Breast epithelium (tissue), 4 donors: Measurements from ENCODE around the gene SGSH. TPM values are rescaled to one million over a fixed set of nuclear protein-coding genes. Genes with fewer than 3 reads are reported as not detected.
A peak's percentile ranks its signal among the peaks of the same experiment; 100 is the strongest.

ENCODE experiments used
- DNase-seq, 2 donors: peaks; one replicate each; pipeline ENCODE4 v3.0.0-alpha.2; 2019; ENCODE audit warnings: low spot score in 2 of 2
- H3K27ac ChIP-seq, 2 donors: fragments of 200-600 bp; sonication (generic) in 1 of 2; one replicate each; pipeline ENCODE4 v1.5.1; 2016 to 2019; ENCODE audit warnings: mild to moderate bottlenecking in 1 of 2
- H3K27me3 ChIP-seq, 2 donors: fragments of 200-600 bp; sonication (generic) in 1 of 2; one replicate each; pipeline versions ENCODE4 v1.5.1 to v1.6.0; 2017 to 2019; ENCODE audit warnings: control low read depth in 1 of 2, mild to moderate bottlenecking in 1 of 2
- H3K36me3 ChIP-seq: fragments of 200-600 bp; one replicate; pipeline ENCODE4 v1.5.1; 2019
- H3K4me1 ChIP-seq, 2 donors: fragments of 200-600 bp; sonication (generic); one replicate each; pipeline ENCODE4 v1.5.1; 2016 to 2019; ENCODE audit warnings: control low read depth in 1 of 2
- H3K4me3 ChIP-seq, 3 donors: fragments of 200-600 bp; sonication (generic); 1 replicate in 2 of 3; 2 replicates in 1 of 3; pipeline ENCODE4 v1.5.1; 2016 to 2019; ENCODE audit warnings: mild to moderate bottlenecking in 3 of 3, moderate library complexity in 2 of 3
- H3K9me3 ChIP-seq, 2 donors: fragments of 200-600 bp; sonication (generic) in 1 of 2; one replicate each; pipeline ENCODE4 v1.5.1; 2016 to 2019; ENCODE audit warnings: control low read depth in 1 of 2
- POLR2A ChIP-seq: fragments of 450-650 bp; IDR thresholded peaks from one replicate; pipeline ENCODE4 v1.6.1; 2016; ENCODE audit warnings: antibody characterized with exemption, mild to moderate bottlenecking, moderate library complexity
- POLR2AphosphoS5 ChIP-seq, 3 donors: sonication (generic); formaldehyde crosslinking; IDR thresholded peaks; one replicate each; pipeline ENCODE4 v1.6.1; 2017; ENCODE audit warnings: antibody characterized with exemption in 3 of 3
- intact Hi-C: fragments of 100-400 bp; cut with DNase I; formaldehyde crosslinking; loops from one replicate; pipeline ENCODE4 v1.15.1; 2023; ENCODE audit warnings: low total_unique reads
- total RNA-seq, 3 donors: library from RNA; depleted of rRNA; stranded (reverse); fragments of >200 nt; gene quantifications; one replicate each; pipeline ENCODE4 v1.1.0, GENCODE V29; 2016
- TF ChIP-seq, protein P1 (sequence below), 3 donors: fragments of 450-650 bp; IDR thresholded peaks; one replicate each; pipeline ENCODE4 v1.5.1; 2016 to 2017; ENCODE audit warnings: antibody characterized with exemption in 3 of 3, mild to moderate bottlenecking in 3 of 3, moderate library complexity in 3 of 3

Gene SGSH
- total RNA-seq, 3 donors from 2014 or later: 28.3 to 38.1 (median 32.1) TPM

DNA sequence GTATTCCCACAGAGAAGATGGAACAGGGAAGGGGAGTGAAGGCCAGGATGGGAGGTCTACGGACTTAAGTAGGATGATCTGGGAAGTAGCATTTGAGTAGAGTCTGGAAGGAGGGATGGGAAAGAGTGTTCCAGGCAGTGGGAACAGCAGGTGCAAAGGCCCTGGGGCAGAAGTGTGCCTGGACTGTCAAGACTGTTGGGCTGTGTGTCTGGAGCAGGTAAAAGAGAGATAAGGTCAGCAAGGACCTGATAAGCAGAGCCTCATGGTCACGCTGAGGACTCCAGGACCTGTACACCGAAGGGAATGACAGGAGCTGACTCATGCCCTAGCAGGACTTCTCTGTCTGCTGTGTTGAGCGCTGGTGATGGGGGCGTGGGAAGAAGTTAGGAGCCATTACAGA is 51.0 kb downstream of the SGSH start:
- H3K4me3 ChIP-seq: no peak overlapping the region
- H3K27me3 ChIP-seq: no peaks in the 10 kb centered on the region
- intact Hi-C loops: no loop called here
- H3K36me3 ChIP-seq: no peaks in the 10 kb centered on the region
- peak overlapping the region; percentile 81 to 89 for H3K27ac ChIP-seq
- no peaks in the 10 kb centered on the region for H3K9me3 ChIP-seq
- TF ChIP-seq, protein P1, sequence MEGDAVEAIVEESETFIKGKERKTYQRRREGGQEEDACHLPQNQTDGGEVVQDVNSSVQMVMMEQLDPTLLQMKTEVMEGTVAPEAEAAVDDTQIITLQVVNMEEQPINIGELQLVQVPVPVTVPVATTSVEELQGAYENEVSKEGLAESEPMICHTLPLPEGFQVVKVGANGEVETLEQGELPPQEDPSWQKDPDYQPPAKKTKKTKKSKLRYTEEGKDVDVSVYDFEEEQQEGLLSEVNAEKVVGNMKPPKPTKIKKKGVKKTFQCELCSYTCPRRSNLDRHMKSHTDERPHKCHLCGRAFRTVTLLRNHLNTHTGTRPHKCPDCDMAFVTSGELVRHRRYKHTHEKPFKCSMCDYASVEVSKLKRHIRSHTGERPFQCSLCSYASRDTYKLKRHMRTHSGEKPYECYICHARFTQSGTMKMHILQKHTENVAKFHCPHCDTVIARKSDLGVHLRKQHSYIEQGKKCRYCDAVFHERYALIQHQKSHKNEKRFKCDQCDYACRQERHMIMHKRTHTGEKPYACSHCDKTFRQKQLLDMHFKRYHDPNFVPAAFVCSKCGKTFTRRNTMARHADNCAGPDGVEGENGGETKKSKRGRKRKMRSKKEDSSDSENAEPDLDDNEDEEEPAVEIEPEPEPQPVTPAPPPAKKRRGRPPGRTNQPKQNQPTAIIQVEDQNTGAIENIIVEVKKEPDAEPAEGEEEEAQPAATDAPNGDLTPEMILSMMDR (IDR thresholded peaks at IDR 0.05): no peak
- TF ChIP-seq POLR2A (no peak), POLR2AphosphoS5 (IDR thresholded peaks at IDR 0.05) (no peak)
- H3K4me1 ChIP-seq: no peaks in the 10 kb centered on the region
- no peak for DNase-seq

GRCh38 chr17:80168371-80168770 is 51.8 kb downstream of the SGSH start:
- Histone ChIP-seq H3K36me3 (no peaks in the 10 kb centered on the region), H3K9me3 (no peaks in the 10 kb centered on the region), H3K4me3 (no peak overlapping the region), H3K4me1 (no peaks in the 10 kb centered on the region), H3K27me3 (no peaks in the 10 kb centered on the region), H3K27ac (peak overlapping the region in 1 of 2 donors; percentile 81)
- no peak for DNase-seq
- intact Hi-C loops: no loop called here
- TF ChIP-seq, protein P1 (IDR thresholded peaks at IDR 0.05): no peak
- TF ChIP-seq POLR2A: no peak
- TF ChIP-seq POLR2AphosphoS5 (IDR thresholded peaks at IDR 0.05): no peak

- no peaks in the 10 kb centered on the region for H3K36me3 ChIP-seq
- TF ChIP-seq, protein P1 (IDR thresholded peaks at IDR 0.05): no peak
- TF ChIP-seq POLR2AphosphoS5 (IDR thresholded peaks at IDR 0.05): no peak
- no peak for TF ChIP-seq POLR2A
- no peaks in the 10 kb centered on the region for H3K4me1 ChIP-seq
- no peaks in the 10 kb centered on the region for H3K9me3 ChIP-seq
- no peak for DNase-seq
- H3K27me3 ChIP-seq: no peaks in the 10 kb centered on the region
- no peak overlapping the region for H3K27ac ChIP-seq
- intact Hi-C loops: no loop called here
- H3K4me3 ChIP-seq: no peak overlapping the region
Measured at GRCh38 chr17:80166446-80166845, 53.7 kb downstream of the SGSH start.

DNA sequence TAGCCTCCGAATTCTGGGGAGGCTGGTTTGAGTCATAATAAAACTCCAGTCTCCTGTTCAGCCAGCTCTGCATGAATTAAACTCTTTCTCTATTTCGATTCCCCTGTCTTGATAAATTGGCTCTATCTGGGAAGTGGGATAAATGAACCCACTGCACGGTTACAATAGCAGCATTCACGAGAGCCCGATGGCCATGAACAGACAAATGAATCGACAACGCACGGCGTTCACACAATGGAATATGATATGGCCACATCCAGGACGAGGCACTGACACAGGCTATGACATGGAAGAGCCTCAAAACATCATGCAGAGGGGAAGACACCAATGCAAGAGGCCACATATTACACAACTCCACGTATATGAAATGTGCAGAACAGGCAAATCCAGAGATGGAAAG is 55.9 kb downstream of the SGSH start:
- TF ChIP-seq POLR2AphosphoS5 (IDR thresholded peaks at IDR 0.05): no peak
- no peak for TF ChIP-seq POLR2A
- TF ChIP-seq, protein P1 (IDR thresholded peaks at IDR 0.05): no peak
- Histone ChIP-seq H3K4me1 (no peaks in the 10 kb centered on the region), H3K27me3 (no peaks in the 10 kb centered on the region), H3K9me3 (no peaks in the 10 kb centered on the region), H3K4me3 (no peak overlapping the region), H3K36me3 (no peaks in the 10 kb centered on the region), H3K27ac (no peak overlapping the region)
- DNase-seq: no peak
- intact Hi-C loops: no loop called here

GRCh38 chr17:80163336-80163735 is 56.8 kb downstream of the SGSH start:
- intact Hi-C loops: no loop called here
- H3K4me1 ChIP-seq: no peaks in the 10 kb centered on the region
- no peaks in the 10 kb centered on the region for H3K9me3 ChIP-seq
- H3K27ac ChIP-seq: no peak overlapping the region
- no peak for DNase-seq
- no peaks in the 10 kb centered on the region for H3K36me3 ChIP-seq
- H3K4me3 ChIP-seq: no peak overlapping the region
- H3K27me3 ChIP-seq: no peaks in the 10 kb centered on the region
- no peak for TF ChIP-seq POLR2AphosphoS5 (IDR thresholded peaks at IDR 0.05)
- TF ChIP-seq, protein P1 (IDR thresholded peaks at IDR 0.05): no peak
- no peak for TF ChIP-seq POLR2A
